Sigmoid colon (tissue), 4 donors: ENCODE data around the gene SP1.

Source experiments
- EP300 ChIP-seq, 4 donors: sonication (generic); formaldehyde crosslinking; IDR thresholded peaks; one replicate each; pipeline ENCODE4 v1.6.1; 2017; ENCODE audit warnings: antibody characterized with exemption in 4 of 4
- POLR2A ChIP-seq, 2 donors: fragments of 450-650 bp; IDR thresholded peaks; one replicate each; pipeline ENCODE4 v1.6.1; 2016; ENCODE audit warnings: antibody characterized with exemption in 2 of 2, mild to moderate bottlenecking in 2 of 2, moderate library complexity in 2 of 2
- POLR2AphosphoS5 ChIP-seq, 4 donors: sonication (generic); formaldehyde crosslinking; IDR thresholded peaks; one replicate each; pipeline ENCODE4 v1.6.1; 2017; ENCODE audit warnings: antibody characterized with exemption in 4 of 4
- TF ChIP-seq, protein P1 (sequence below), 4 experiments: fragments of 450-650 bp in 3 of 4; fragments of 200-600 bp in 1 of 4; IDR thresholded peaks; one replicate each; pipeline ENCODE4 v1.5.1; 2016 to 2019; ENCODE audit warnings: antibody characterized with exemption in 4 of 4, mild to moderate bottlenecking in 3 of 4, moderate library complexity in 2 of 4

DNA sequence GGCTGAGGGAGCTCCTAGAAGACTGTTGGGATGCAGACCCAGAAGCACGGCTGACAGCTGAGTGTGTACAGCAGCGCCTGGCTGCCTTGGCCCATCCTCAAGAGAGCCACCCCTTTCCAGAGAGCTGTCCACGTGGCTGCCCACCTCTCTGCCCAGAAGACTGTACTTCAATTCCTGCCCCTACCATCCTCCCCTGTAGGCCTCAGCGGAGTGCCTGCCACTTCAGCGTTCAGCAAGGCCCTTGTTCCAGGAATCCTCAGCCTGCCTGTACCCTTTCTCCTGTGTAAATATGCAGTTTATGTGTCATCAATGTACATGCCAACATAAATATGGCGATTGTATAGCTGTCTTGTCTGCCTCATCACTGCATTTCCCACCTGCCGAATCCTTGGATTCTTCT, 51.2 kb downstream of the SP1 start:
- TF ChIP-seq, protein P1, sequence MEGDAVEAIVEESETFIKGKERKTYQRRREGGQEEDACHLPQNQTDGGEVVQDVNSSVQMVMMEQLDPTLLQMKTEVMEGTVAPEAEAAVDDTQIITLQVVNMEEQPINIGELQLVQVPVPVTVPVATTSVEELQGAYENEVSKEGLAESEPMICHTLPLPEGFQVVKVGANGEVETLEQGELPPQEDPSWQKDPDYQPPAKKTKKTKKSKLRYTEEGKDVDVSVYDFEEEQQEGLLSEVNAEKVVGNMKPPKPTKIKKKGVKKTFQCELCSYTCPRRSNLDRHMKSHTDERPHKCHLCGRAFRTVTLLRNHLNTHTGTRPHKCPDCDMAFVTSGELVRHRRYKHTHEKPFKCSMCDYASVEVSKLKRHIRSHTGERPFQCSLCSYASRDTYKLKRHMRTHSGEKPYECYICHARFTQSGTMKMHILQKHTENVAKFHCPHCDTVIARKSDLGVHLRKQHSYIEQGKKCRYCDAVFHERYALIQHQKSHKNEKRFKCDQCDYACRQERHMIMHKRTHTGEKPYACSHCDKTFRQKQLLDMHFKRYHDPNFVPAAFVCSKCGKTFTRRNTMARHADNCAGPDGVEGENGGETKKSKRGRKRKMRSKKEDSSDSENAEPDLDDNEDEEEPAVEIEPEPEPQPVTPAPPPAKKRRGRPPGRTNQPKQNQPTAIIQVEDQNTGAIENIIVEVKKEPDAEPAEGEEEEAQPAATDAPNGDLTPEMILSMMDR (IDR thresholded peaks at IDR 0.05) = no peak
- TF ChIP-seq POLR2AphosphoS5 (IDR thresholded peaks at IDR 0.05) (no peak), POLR2A (IDR thresholded peaks at IDR 0.05) (no peak), EP300 (IDR thresholded peaks at IDR 0.05) (no peak)
